Measurements from ENCODE around the gene SERPINB3.
"Not testable (repeated sequence)": the region's sequence is repeated elsewhere in the genome, so short reads cannot be mapped to it uniquely, and the experiment has no call there.

DNA sequence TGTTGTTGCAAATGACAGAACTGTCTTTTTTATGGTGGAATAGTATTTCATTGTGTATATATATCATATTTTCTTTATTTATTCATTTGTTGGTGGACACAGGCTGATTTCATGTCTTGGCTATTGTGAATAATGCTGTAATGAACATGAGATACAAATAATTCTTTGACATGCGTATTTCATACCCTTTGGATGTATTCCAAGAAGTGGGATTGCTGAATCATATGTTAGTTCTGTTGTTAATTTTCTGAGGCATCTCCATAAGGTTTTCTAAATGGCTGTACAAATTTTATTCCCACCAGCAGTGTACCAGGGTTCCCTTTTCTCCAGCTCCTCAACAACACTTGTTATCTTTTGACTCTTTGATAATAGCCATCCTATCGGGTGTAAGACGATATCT is 11.4 kb downstream of the SERPINB3 start:
- TF ChIP-seq, protein P1, sequence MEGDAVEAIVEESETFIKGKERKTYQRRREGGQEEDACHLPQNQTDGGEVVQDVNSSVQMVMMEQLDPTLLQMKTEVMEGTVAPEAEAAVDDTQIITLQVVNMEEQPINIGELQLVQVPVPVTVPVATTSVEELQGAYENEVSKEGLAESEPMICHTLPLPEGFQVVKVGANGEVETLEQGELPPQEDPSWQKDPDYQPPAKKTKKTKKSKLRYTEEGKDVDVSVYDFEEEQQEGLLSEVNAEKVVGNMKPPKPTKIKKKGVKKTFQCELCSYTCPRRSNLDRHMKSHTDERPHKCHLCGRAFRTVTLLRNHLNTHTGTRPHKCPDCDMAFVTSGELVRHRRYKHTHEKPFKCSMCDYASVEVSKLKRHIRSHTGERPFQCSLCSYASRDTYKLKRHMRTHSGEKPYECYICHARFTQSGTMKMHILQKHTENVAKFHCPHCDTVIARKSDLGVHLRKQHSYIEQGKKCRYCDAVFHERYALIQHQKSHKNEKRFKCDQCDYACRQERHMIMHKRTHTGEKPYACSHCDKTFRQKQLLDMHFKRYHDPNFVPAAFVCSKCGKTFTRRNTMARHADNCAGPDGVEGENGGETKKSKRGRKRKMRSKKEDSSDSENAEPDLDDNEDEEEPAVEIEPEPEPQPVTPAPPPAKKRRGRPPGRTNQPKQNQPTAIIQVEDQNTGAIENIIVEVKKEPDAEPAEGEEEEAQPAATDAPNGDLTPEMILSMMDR (IDR thresholded peaks at IDR 0.05 in 8 of 11, conservative IDR thresholded peaks at IDR 0.05 in 3 of 11): not testable (repeated sequence)
- not testable (repeated sequence) for TF ChIP-seq POLR2AphosphoS5 (IDR thresholded peaks at IDR 0.05)
